ENCODE results near the gene PAX4. TPM values are rescaled to one million over a fixed set of nuclear protein-coding genes. Genes with fewer than 3 reads are reported as not detected.

Gene PAX4
- total RNA-seq, 2 donors from 2014 or later, result not detected

GRCh38 chr7:127629268-127629854 is 11.4 kb upstream of the PAX4 start:
- H3K27ac ChIP-seq, result no peak overlapping the region
- ATAC-seq (ENCODE audit: insufficient number of reproducible peaks, low FRiP score, low read depth) (no peak), DNase-seq (ENCODE audit: low spot score) (no peak)
- H3K9me3 ChIP-seq, result no peaks in the 10 kb centered on the region
- H3K4me3 ChIP-seq, result no peak overlapping the region
- H3K36me3 ChIP-seq, result no peaks in the 10 kb centered on the region
- TF ChIP-seq, protein P1, sequence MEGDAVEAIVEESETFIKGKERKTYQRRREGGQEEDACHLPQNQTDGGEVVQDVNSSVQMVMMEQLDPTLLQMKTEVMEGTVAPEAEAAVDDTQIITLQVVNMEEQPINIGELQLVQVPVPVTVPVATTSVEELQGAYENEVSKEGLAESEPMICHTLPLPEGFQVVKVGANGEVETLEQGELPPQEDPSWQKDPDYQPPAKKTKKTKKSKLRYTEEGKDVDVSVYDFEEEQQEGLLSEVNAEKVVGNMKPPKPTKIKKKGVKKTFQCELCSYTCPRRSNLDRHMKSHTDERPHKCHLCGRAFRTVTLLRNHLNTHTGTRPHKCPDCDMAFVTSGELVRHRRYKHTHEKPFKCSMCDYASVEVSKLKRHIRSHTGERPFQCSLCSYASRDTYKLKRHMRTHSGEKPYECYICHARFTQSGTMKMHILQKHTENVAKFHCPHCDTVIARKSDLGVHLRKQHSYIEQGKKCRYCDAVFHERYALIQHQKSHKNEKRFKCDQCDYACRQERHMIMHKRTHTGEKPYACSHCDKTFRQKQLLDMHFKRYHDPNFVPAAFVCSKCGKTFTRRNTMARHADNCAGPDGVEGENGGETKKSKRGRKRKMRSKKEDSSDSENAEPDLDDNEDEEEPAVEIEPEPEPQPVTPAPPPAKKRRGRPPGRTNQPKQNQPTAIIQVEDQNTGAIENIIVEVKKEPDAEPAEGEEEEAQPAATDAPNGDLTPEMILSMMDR (IDR thresholded peaks at IDR 0.05), result no peak
- no peaks in the 10 kb centered on the region for H3K27me3 ChIP-seq (replicated peaks; ENCODE audit: insufficient read depth)
- H3K4me1 ChIP-seq (ENCODE audit: control insufficient read depth in 1 of 2, low read depth in 2 of 2), result peaks cover 7 to 19% of the 10 kb centered on the region in 2 donors

DNA sequence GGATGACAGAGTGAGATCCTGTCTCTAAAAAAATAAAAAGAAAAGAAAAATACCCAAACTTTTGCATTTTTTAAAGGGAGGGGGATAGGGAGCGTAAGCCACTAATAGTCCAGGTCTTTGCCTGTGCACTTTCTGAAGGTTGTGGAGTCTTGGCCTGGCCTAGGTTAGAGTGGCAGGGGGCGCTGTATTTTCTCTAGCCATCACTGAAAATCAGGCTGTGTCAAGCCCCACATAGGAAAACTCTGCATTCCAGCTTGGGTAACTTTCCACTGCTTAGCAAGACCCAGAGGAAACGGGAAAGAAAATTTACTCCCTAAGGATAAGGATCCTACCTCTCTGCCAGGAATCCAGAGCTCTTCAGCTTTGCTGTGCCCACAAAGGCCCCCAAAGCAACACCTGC is 10.5 kb upstream of the PAX4 start:
- H3K4me1 ChIP-seq (ENCODE audit: control insufficient read depth in 1 of 2, low read depth in 2 of 2), result peaks cover 6 to 17% of the 10 kb centered on the region in 2 donors
- no peak for DNase-seq (ENCODE audit: low spot score)
- no peak for ATAC-seq (ENCODE audit: insufficient number of reproducible peaks, low FRiP score, low read depth)
- H3K9me3 ChIP-seq, result no peaks in the 10 kb centered on the region
- no peaks in the 10 kb centered on the region for H3K27me3 ChIP-seq (replicated peaks; ENCODE audit: insufficient read depth)
- no peak overlapping the region for H3K4me3 ChIP-seq
- TF ChIP-seq, protein P1 (IDR thresholded peaks at IDR 0.05), result no peak
- no peaks in the 10 kb centered on the region for H3K36me3 ChIP-seq
- H3K27ac ChIP-seq, result no peak overlapping the region

- no peak for ATAC-seq (ENCODE audit: insufficient number of reproducible peaks, low FRiP score, low read depth)
- TF ChIP-seq, protein P1 (IDR thresholded peaks at IDR 0.05), result no peak
- Histone ChIP-seq H3K4me3 (no peak overlapping the region), H3K27me3 (replicated peaks; ENCODE audit: insufficient read depth) (no peaks in the 10 kb centered on the region), H3K36me3 (no peaks in the 10 kb centered on the region), H3K27ac (no peak overlapping the region), H3K4me1 (ENCODE audit: control insufficient read depth in 1 of 2, low read depth in 2 of 2) (no peaks in the 10 kb centered on the region), H3K9me3 (no peaks in the 10 kb centered on the region)
- DNase-seq (ENCODE audit: low spot score), result no peak
Observed at GRCh38 chr7:127625331-127625730, 7.4 kb upstream of the PAX4 start.

- ATAC-seq (ENCODE audit: insufficient number of reproducible peaks, low FRiP score, low read depth) (no peak), DNase-seq (ENCODE audit: low spot score) (no peak)
- TF ChIP-seq, protein P1 (IDR thresholded peaks at IDR 0.05), result no peak
- Histone ChIP-seq H3K4me3 (no peak overlapping the region), H3K27me3 (replicated peaks; ENCODE audit: insufficient read depth) (no peaks in the 10 kb centered on the region), H3K9me3 (no peaks in the 10 kb centered on the region), H3K4me1 (ENCODE audit: control insufficient read depth in 1 of 2, low read depth in 2 of 2) (no peaks in the 10 kb centered on the region), H3K36me3 (no peaks in the 10 kb centered on the region), H3K27ac (no peak overlapping the region)
Observed at GRCh38 chr7:127620406-127621233, 2.7 kb upstream of the PAX4 start.

GRCh38 chr7:127619681-127620405 is 1.9 kb upstream of the PAX4 start:
- Histone ChIP-seq H3K27me3 (replicated peaks; ENCODE audit: insufficient read depth) (no peaks in the 10 kb centered on the region), H3K4me1 (ENCODE audit: control insufficient read depth in 1 of 2, low read depth in 2 of 2) (no peaks in the 10 kb centered on the region), H3K36me3 (no peaks in the 10 kb centered on the region), H3K27ac (no peak overlapping the region), H3K9me3 (no peaks in the 10 kb centered on the region), H3K4me3 (no peak overlapping the region)
- DNase-seq (ENCODE audit: low spot score) (no peak), ATAC-seq (ENCODE audit: insufficient number of reproducible peaks, low FRiP score, low read depth) (no peak)
- TF ChIP-seq, protein P1 (IDR thresholded peaks at IDR 0.05), result no peak
